Activated CD8-positive, alpha-beta T cell treated with anti-CD3 and anti-CD28 coated beads, Interleukin-2, amount 10 ng/mL, durations not matched to agents 7 days and 5 days (primary cell): Measurements from ENCODE around the gene MAMDC4. TPM values are rescaled to one million over a fixed set of nuclear protein-coding genes. Genes with fewer than 3 reads are reported as not detected.

Experiments used
- ATAC-seq: fragments of 150-1000 bp; cut with Tn5 transposase; one replicate; pipeline ENCODE4 v1.10.0; 2021; ENCODE audit warnings: moderate library complexity
- CTCF ChIA-PET: fragments of 350-600 bp; sonication (Branson Sonifier 250); formaldehyde crosslinking; loops from one replicate; lab custom pipeline; 2021; ENCODE audit warnings: antibody characterized with exemption; lab: Charles Lee
- POLR2A ChIA-PET: fragments of 350-600 bp; sonication (Branson Sonifier 250); formaldehyde crosslinking; loops from one replicate; lab custom pipeline; 2021; ENCODE audit warnings: antibody characterized with exemption; lab: Charles Lee
- DNase-seq: peaks from one replicate; pipeline ENCODE4 v3.0.0-alpha.2; 2020
- H3K27ac Mint-ChIP-seq: one replicate; pipeline ENCODE4 v1.8.0; 2021; ENCODE audit warnings: mild to moderate bottlenecking, mixed read lengths
- H3K27me3 Mint-ChIP-seq: one replicate; pipeline ENCODE4 v1.8.0; 2021; ENCODE audit warnings: low read depth, mixed read lengths
- H3K36me3 Mint-ChIP-seq: one replicate; pipeline ENCODE4 v1.8.0; 2021; ENCODE audit warnings: low read depth, mixed read lengths
- H3K4me1 Mint-ChIP-seq: one replicate; pipeline ENCODE4 v1.8.0; 2021; ENCODE audit warnings: low read depth, mixed read lengths
- H3K4me3 Mint-ChIP-seq: one replicate; pipeline ENCODE4 v1.8.0; 2021; ENCODE audit warnings: mild to moderate bottlenecking, mixed read lengths
- H3K9me3 Mint-ChIP-seq: one replicate; pipeline ENCODE4 v1.8.0; 2022; ENCODE audit warnings: mixed read lengths; ENCODE audit not compliant: insufficient read depth
- microRNA-seq: library from miRNA; unstranded; fragments of <30 nt; microRNA quantifications from one replicate; pipeline ENCODE4 v1.2.0, GENCODE V29; 2022
- total RNA-seq, 2 experiments: library from RNA; stranded (reverse); gene quantifications; one replicate each; pipeline ENCODE4 v1.2.3, GENCODE V29; 2021

The MAMDC4 gene
- total RNA-seq, 2 experiments from 2014 or later = 14.7 to 15.8 TPM

DNA sequence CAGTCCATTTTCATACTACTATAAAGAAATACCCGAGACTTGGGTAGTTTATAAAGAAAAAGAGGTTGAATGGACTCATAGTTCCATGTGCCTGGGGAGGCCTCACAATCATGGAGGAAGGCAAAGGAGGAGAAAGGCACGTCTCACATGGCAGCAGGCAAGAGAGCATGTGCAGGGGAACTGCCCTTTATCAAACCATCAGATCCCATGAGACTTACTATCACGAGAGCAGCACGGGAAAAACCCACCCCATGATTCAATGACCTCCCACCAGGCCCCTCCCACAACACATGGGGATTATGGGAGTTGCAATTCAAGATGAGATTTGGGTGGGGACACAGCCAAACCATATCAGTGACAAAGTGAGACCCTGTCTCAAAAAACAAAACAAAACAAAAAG lies 54.1 kb downstream of the MAMDC4 start:
- no peaks in the 10 kb centered on the region for H3K27me3 Mint-ChIP-seq
- ChIA-PET POLR2A (no interaction called here), CTCF (no interaction called here)
- no peak overlapping the region for H3K4me3 Mint-ChIP-seq
- peak overlapping the region; percentile 39 for H3K27ac Mint-ChIP-seq
- H3K9me3 Mint-ChIP-seq = no peaks in the 10 kb centered on the region
- ATAC-seq (no peak), DNase-seq (no peak)
- H3K36me3 Mint-ChIP-seq = peaks cover 60% of the 10 kb centered on the region
- peaks cover 19% of the 10 kb centered on the region for H3K4me1 Mint-ChIP-seq

DNA sequence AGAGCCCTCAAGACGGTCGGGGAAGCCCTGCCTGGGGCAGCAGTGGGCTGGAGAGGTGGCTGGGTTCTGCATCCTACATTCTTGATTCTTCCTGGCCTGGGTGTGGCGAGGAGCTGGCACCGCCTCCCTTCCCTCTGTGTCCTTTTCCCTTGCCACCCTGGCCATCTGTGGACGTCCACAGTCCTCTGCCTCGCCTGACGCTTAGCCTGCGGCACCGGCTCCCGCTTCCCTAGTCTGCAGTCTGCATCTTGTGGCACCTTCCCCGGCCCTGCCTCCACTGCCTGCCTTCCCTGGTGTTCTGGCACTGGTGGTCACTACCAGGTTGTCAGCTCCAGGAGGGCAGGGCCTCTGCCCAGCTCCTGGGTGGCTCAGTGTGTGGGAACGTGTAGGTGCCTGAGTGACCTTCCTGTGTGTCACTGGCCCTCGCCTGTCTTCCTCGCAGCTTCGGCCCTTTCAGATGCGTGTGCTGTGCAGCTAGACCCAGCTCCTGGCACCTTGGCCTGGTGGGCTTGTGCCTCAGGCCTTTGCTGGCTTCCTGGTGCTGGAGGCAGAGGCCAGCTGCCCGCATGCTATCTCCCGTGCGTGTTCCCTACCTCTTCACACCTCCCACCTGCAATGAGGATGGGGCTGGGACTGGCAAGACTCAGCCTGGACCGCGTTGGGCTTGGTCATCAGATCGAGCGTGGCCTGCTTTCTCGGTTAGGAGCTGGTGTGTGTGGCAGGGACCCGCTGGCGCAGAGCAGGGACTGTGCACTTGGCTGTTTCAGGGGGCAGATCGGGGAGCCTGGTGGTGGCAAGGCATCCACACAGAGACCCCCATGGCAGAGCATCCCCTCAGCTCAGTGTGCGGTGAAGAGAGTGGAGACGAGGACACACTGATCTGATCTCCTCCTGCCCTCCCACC lies 55.1 kb downstream of the MAMDC4 start:
- peaks cover 9% of the 10 kb centered on the region for H3K4me1 Mint-ChIP-seq
- ChIA-PET POLR2A (no interaction called here), CTCF (no interaction called here)
- H3K36me3 Mint-ChIP-seq = peaks cover 51% of the 10 kb centered on the region
- DNase-seq (no peak), ATAC-seq (no peak)
- no peak overlapping the region for H3K4me3 Mint-ChIP-seq
- H3K9me3 Mint-ChIP-seq = no peaks in the 10 kb centered on the region
- no peaks in the 10 kb centered on the region for H3K27me3 Mint-ChIP-seq
- no peak overlapping the region for H3K27ac Mint-ChIP-seq

Small RNA genes within 50 kb of the gene (microRNA-seq; reads per million reads assigned to microRNA genes)
- gene MIR4292 (not detected), gene MIR4479 (3.4 reads per million)

Other genes with a start within 250 kb of the MAMDC4 start
- 1 to 10 TPM; 1.9 TPM for gene EGFL7, start 189.4 kb upstream of the MAMDC4 start, total RNA-seq
- 10 to 100 TPM; 32.7 to 33.7 TPM for gene AGPAT2, start 164.9 kb upstream of the MAMDC4 start, total RNA-seq
- under 1 TPM in 1 of 2 experiments, not detected in 1; 0.16 TPM for gene DIPK1B, start 139.8 kb upstream of the MAMDC4 start, total RNA-seq
- gene LCN10, start 109.4 kb upstream of the MAMDC4 start, total RNA-seq = 1 to 10 TPM; 1.8 to 2.4 TPM
- not detected for gene LCN6, start 103.8 kb upstream of the MAMDC4 start, total RNA-seq
- not detected for gene LCN8, start 94.1 kb upstream of the MAMDC4 start, total RNA-seq
- gene LCN15, start 87.8 kb upstream of the MAMDC4 start, total RNA-seq = not detected
- 10 to 100 TPM; 39.9 to 43.2 TPM for gene TMEM141, start 61.0 kb upstream of the MAMDC4 start, total RNA-seq
- under 1 TPM; 0.26 to 0.44 TPM for gene CCDC183, start 56.0 kb upstream of the MAMDC4 start, total RNA-seq
- 100 to 1,000 TPM; 117 to 118 TPM for gene RABL6, start 44.4 kb upstream of the MAMDC4 start, total RNA-seq
- gene AJM1, start 9.9 kb upstream of the MAMDC4 start, total RNA-seq = 1 to 10 TPM; 5.3 to 5.6 TPM
- gene PHPT1, start 2.9 kb upstream of the MAMDC4 start, total RNA-seq = 100 to 1,000 TPM; 108 to 119 TPM
- 100 to 1,000 TPM; 279 to 310 TPM for gene EDF1, start 14.0 kb downstream of the MAMDC4 start, total RNA-seq
- gene TRAF2, start 34.2 kb downstream of the MAMDC4 start, total RNA-seq = 10 to 100 TPM; 48.5 to 57.2 TPM
- gene FBXW5, start 92.4 kb downstream of the MAMDC4 start, total RNA-seq = 100 to 1,000 TPM; 103 to 104 TPM
- 1 to 10 TPM; 1.4 to 1.5 TPM for gene C8G, start 92.9 kb downstream of the MAMDC4 start, total RNA-seq
- 1 to 10 TPM; 1.0 to 1.7 TPM for gene LCN12, start 99.9 kb downstream of the MAMDC4 start, total RNA-seq
- gene PTGDS, start 125.2 kb downstream of the MAMDC4 start, total RNA-seq = 1 to 10 TPM; 1.2 to 1.4 TPM
- not detected for gene LCNL1, start 130.6 kb downstream of the MAMDC4 start, total RNA-seq
- 10 to 100 TPM; 80.6 to 85.2 TPM for gene PAXX, start 140.1 kb downstream of the MAMDC4 start, total RNA-seq
- 1 to 10 TPM; 3.6 to 4.8 TPM for gene CLIC3, start 144.2 kb downstream of the MAMDC4 start, total RNA-seq
- gene ABCA2, start 175.9 kb downstream of the MAMDC4 start, total RNA-seq = 10 to 100 TPM; 61.5 to 62.0 TPM
- 1 to 10 TPM; 2.5 to 2.6 TPM for gene FUT7, start 179.7 kb downstream of the MAMDC4 start, total RNA-seq
- 10 to 100 TPM; 20.1 to 29.9 TPM for gene NPDC1, start 193.8 kb downstream of the MAMDC4 start, total RNA-seq
- gene ENTPD2, start 201.7 kb downstream of the MAMDC4 start, total RNA-seq = under 1 TPM in 1 of 2 experiments, not detected in 1; 0.34 TPM
- gene SAPCD2, start 218.2 kb downstream of the MAMDC4 start, total RNA-seq = 10 to 100 TPM; 56.8 to 57.0 TPM
- gene UAP1L1, start 225.2 kb downstream of the MAMDC4 start, total RNA-seq = 10 to 100 TPM; 63.1 to 66.8 TPM
- gene MAN1B1, start 234.6 kb downstream of the MAMDC4 start, total RNA-seq = 10 to 100 TPM; 42.2 to 49.2 TPM